OCI-LY7 (cell line): ENCODE measurements around the gene TNXB.
"Not testable (repeated sequence)": the region's sequence is repeated elsewhere in the genome, so short reads cannot be mapped to it uniquely, and the experiment has no call there.

ENCODE experiments used
- EZH2phosphoT487 ChIP-seq: fragments of 200-600 bp; sonication (generic); IDR thresholded peaks from 2 replicates; pipeline ENCODE4 v1.6.1; 2018; ENCODE audit warnings: low read depth, borderline replicate concordance, mild to moderate bottlenecking, mixed run types, antibody characterized with exemption, low read length, moderate library complexity, mixed read lengths
- TF ChIP-seq, protein P1 (sequence below): fragments of 200-600 bp; sonication (generic); conservative IDR thresholded peaks from 2 replicates; pipeline ENCODE4 v1.5.1; 2014; ENCODE audit warnings: mild to moderate bottlenecking, antibody characterized with exemption, low read length, moderate library complexity, mixed read lengths

DNA sequence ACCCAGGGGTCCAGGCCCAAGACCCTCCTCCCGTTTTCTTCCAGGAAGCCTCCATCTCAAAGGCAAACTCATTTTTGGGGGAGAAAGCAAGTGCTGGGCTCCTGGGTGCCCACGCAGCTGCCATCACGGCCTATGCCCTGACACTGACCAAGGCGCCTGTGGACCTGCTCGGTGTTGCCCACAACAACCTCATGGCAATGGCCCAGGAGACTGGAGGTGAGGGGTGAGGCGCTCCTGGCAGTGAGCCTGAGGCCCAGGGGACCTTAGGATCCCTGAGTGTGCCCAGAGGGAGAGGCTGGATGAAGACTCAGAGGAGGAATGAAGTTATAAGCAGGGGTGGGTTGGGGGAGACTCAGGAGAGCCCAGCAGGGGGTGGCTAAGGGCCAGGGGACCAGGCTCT is 112.8 kb downstream of the TNXB start:
- TF ChIP-seq, protein P1, sequence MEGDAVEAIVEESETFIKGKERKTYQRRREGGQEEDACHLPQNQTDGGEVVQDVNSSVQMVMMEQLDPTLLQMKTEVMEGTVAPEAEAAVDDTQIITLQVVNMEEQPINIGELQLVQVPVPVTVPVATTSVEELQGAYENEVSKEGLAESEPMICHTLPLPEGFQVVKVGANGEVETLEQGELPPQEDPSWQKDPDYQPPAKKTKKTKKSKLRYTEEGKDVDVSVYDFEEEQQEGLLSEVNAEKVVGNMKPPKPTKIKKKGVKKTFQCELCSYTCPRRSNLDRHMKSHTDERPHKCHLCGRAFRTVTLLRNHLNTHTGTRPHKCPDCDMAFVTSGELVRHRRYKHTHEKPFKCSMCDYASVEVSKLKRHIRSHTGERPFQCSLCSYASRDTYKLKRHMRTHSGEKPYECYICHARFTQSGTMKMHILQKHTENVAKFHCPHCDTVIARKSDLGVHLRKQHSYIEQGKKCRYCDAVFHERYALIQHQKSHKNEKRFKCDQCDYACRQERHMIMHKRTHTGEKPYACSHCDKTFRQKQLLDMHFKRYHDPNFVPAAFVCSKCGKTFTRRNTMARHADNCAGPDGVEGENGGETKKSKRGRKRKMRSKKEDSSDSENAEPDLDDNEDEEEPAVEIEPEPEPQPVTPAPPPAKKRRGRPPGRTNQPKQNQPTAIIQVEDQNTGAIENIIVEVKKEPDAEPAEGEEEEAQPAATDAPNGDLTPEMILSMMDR, result not testable (repeated sequence)
- not testable (repeated sequence) for TF ChIP-seq EZH2phosphoT487
